Measurements from ENCODE around the gene NECAP2. TPM values are rescaled to one million over a fixed set of nuclear protein-coding genes. Genes with fewer than 3 reads are reported as not detected.
"Not testable (repeated sequence)": the region's sequence is repeated elsewhere in the genome, so short reads cannot be mapped to it uniquely, and the experiment has no call there.

NECAP2 gene
- polyA plus RNA-seq, 3 donors: 78.9 to 223 (median 183) TPM

GRCh38 chr1:16468558-16468957, 28.0 kb downstream of the NECAP2 start:
- Mint-ChIP-seq H3K27ac (peak overlapping the region in 1 of 7 donors; percentile 42), H3K36me3 (peaks cover 27 to 45% of the 10 kb centered on the region in 2 donors), H3K4me3 (no peak overlapping the region), H3K4me1 (peaks cover 2% of the 10 kb centered on the region), H3K27me3 (ENCODE audit: low read depth in 3 of 3) (peaks cover 0 to 4% (median 0%) of the 10 kb centered on the region in 3 donors), H3K9me3 (no peaks in the 10 kb centered on the region)
- Histone ChIP-seq H3K4me2 (replicated peaks; ENCODE audit: extremely low read depth, low read length, poor library complexity, severe bottlenecking) (no peak overlapping the region), H3K4me3 (replicated peaks in 1 of 3; ENCODE audit: low read depth in 2 of 3, low read length in 3 of 3) (no peak overlapping the region), H3K36me3 (replicated peaks in 1 of 2; ENCODE audit: control insufficient read depth in 1 of 2, insufficient read depth in 2 of 2, low read length in 2 of 2) (peaks cover 7 to 57% of the 10 kb centered on the region in 2 donors), H3K4me1 (ENCODE audit: control insufficient read depth in 1 of 2, insufficient read depth in 2 of 2, low read length in 2 of 2) (no peaks in the 10 kb centered on the region), H2AFZ (ENCODE audit: insufficient read depth, low read depth, low read length, poor library complexity, severe bottlenecking) (no peak overlapping the region), H3K9me3 (replicated peaks in 1 of 2; ENCODE audit: control insufficient read depth in 1 of 2, insufficient read depth in 1 of 2, low read length in 2 of 2) (no peaks in the 10 kb centered on the region), H4K20me1 (ENCODE audit: insufficient read depth, low read length) (peaks cover 35% of the 10 kb centered on the region), H3K27me3 (ENCODE audit: control insufficient read depth in 2 of 2, insufficient read depth in 2 of 2, low read length in 2 of 2) (no peaks in the 10 kb centered on the region), H3K79me2 (ENCODE audit: insufficient read depth, low read length) (no peaks in the 10 kb centered on the region), H3K9ac (ENCODE audit: insufficient read depth, low read length, poor library complexity, severe bottlenecking) (no peak overlapping the region), H3K27ac (ENCODE audit: low read depth in 1 of 2, low read length in 2 of 2) (no peak overlapping the region)
- intact Hi-C loops (cut with micrococcal nuclease): no loop called here
- no peak for DNase-seq
- no peak for TF ChIP-seq CTCF (IDR thresholded peaks at IDR 0.05)
- WGBS (ENCODE audit: insufficient coverage): no CpG with 5 or more reads among the region's 3 CpGs

DNA sequence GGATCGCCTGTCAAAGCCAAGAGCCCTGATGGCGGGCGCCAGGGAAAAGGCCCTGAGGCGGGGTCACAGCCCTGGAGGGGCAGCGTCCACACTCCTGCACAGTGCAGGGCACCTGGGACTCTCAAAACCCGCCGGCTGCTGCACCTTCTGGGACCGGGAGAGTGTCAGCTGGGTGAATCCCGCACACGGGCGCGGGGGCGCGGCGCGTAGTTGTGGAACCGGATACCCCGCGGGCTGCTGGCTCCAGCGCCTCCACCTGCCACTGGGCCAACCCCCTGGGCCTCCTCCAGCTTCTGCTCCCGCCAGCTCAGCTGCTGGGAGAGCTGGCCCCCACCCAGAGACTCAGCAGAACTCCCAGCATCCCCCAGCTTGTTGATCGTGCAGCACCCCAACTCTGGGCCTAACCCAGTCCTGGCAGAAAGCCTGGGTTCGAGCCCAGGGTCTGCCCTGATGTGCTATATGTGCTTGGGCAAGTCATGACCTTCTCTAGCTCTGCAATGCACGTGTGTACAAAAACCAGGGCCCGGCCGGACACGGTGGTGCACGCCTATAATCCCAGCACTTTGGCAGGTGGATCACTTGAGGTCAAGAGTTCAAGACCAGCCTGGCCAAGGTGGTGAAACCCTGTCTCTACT, 33.8 kb downstream of the NECAP2 start:
- Histone ChIP-seq H3K9ac (ENCODE audit: insufficient read depth, low read length, poor library complexity, severe bottlenecking) (no peak overlapping the region), H3K36me3 (replicated peaks in 1 of 2; ENCODE audit: control insufficient read depth in 1 of 2, insufficient read depth in 2 of 2, low read length in 2 of 2) (peaks cover 21 to 56% of the 10 kb centered on the region in 2 donors), H4K20me1 (ENCODE audit: insufficient read depth, low read length) (peaks cover 16% of the 10 kb centered on the region), H3K79me2 (ENCODE audit: insufficient read depth, low read length) (no peaks in the 10 kb centered on the region), H2AFZ (ENCODE audit: insufficient read depth, low read depth, low read length, poor library complexity, severe bottlenecking) (no peak overlapping the region), H3K4me1 (ENCODE audit: control insufficient read depth in 1 of 2, insufficient read depth in 2 of 2, low read length in 2 of 2) (no peaks in the 10 kb centered on the region), H3K27me3 (ENCODE audit: control insufficient read depth in 2 of 2, insufficient read depth in 2 of 2, low read length in 2 of 2) (no peaks in the 10 kb centered on the region), H3K4me2 (replicated peaks; ENCODE audit: extremely low read depth, low read length, poor library complexity, severe bottlenecking) (no peak overlapping the region), H3K27ac (ENCODE audit: low read depth in 1 of 2, low read length in 2 of 2) (no peak overlapping the region), H3K4me3 (replicated peaks in 1 of 3; ENCODE audit: low read depth in 2 of 3, low read length in 3 of 3) (no peak overlapping the region), H3K9me3 (replicated peaks in 1 of 2; ENCODE audit: control insufficient read depth in 1 of 2, insufficient read depth in 1 of 2, low read length in 2 of 2) (no peaks in the 10 kb centered on the region)
- H3K4me1 Mint-ChIP-seq: no peaks in the 10 kb centered on the region
- H3K27ac Mint-ChIP-seq: peak overlapping the region in 1 of 7 donors; percentile 62
- peaks cover 0 to 2% (median 2%) of the 10 kb centered on the region in 3 donors for H3K27me3 Mint-ChIP-seq (ENCODE audit: low read depth in 3 of 3)
- peaks cover 30 to 47% of the 10 kb centered on the region in 2 donors for H3K36me3 Mint-ChIP-seq
- no peak for TF ChIP-seq CTCF (IDR thresholded peaks at IDR 0.05)
- intact Hi-C loops (cut with micrococcal nuclease): no loop called here
- 97% methylated on average over 28 of the region's 28 CpGs for WGBS (ENCODE audit: insufficient coverage)
- H3K4me3 Mint-ChIP-seq: no peak overlapping the region
- H3K9me3 Mint-ChIP-seq: no peaks in the 10 kb centered on the region
- DNase-seq: no peak

DNA sequence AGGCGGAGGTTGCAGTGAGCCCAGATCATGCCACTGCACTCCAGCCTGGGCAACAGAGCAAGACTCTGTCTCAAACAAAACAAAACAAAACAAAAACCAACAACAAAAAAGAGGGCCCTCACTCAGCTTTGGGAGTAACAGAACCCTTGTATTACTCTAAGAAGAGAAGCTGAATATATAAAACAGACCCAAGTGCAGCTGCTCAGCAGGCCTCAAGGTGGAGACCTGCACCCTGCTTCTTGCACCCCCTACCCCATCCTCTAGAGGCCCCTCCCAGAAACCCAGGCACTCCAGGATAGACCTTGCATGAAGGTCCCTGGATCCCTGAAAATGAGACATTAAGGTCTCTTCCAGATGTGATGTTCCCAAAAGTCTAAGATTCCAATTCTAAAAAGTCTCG, 34.4 kb downstream of the NECAP2 start:
- H3K79me2 ChIP-seq (ENCODE audit: insufficient read depth, low read length); intact Hi-C loops (cut with micrococcal nuclease); H3K4me3 Mint-ChIP-seq; H3K27ac Mint-ChIP-seq; H3K9ac ChIP-seq (ENCODE audit: insufficient read depth, low read length, poor library complexity, severe bottlenecking); H3K4me1 Mint-ChIP-seq; H3K27ac ChIP-seq (ENCODE audit: low read depth in 1 of 2, low read length in 2 of 2); H3K27me3 Mint-ChIP-seq (ENCODE audit: low read depth in 3 of 3); H3K4me1 ChIP-seq (ENCODE audit: control insufficient read depth in 1 of 2, insufficient read depth in 2 of 2, low read length in 2 of 2); H3K9me3 ChIP-seq (replicated peaks in 1 of 2; ENCODE audit: control insufficient read depth in 1 of 2, insufficient read depth in 1 of 2, low read length in 2 of 2); H3K9me3 Mint-ChIP-seq; DNase-seq; H3K27me3 ChIP-seq (ENCODE audit: control insufficient read depth in 2 of 2, insufficient read depth in 2 of 2, low read length in 2 of 2); H2AFZ ChIP-seq (ENCODE audit: insufficient read depth, low read depth, low read length, poor library complexity, severe bottlenecking); H3K4me3 ChIP-seq (replicated peaks in 1 of 3; ENCODE audit: low read depth in 2 of 3, low read length in 3 of 3); H3K4me2 ChIP-seq (replicated peaks; ENCODE audit: extremely low read depth, low read length, poor library complexity, severe bottlenecking): not testable (repeated sequence)
- no CpG with 5 or more reads among the region's 2 CpGs for WGBS (ENCODE audit: insufficient coverage)
- H3K36me3 ChIP-seq (replicated peaks in 1 of 2; ENCODE audit: control insufficient read depth in 1 of 2, insufficient read depth in 2 of 2, low read length in 2 of 2): peaks cover 21 to 56% of the 10 kb centered on the region in 2 donors
- H4K20me1 ChIP-seq (ENCODE audit: insufficient read depth, low read length): peaks cover 16% of the 10 kb centered on the region
- H3K36me3 Mint-ChIP-seq: peaks cover 30 to 42% of the 10 kb centered on the region in 2 donors

All from CD14-positive monocyte (primary cell).